Effector memory CD4-positive, alpha-beta T cell (primary cell): ENCODE results near the gene PDPN.

Source experiments
- DNase-seq, 3 donors: peaks; one replicate each; pipeline ENCODE4 v3.0.0-alpha.2; 2020
- H3K27ac ChIP-seq: 2 replicates; pipeline ENCODE4 v1.7.0; 2013; ENCODE audit warnings: mild to moderate bottlenecking, low read length, moderate library complexity; ENCODE audit not compliant: insufficient read depth, poor library complexity, severe bottlenecking
- H3K27me3 ChIP-seq: replicated peaks from 2 replicates; pipeline ENCODE4 v1.7.0; 2013; ENCODE audit warnings: mild to moderate bottlenecking, low read length; ENCODE audit not compliant: insufficient read depth, control insufficient read depth, poor library complexity, severe bottlenecking
- H3K36me3 ChIP-seq: 2 replicates; pipeline ENCODE4 v1.7.0; 2013; ENCODE audit warnings: mild to moderate bottlenecking, low read length, moderate library complexity; ENCODE audit not compliant: control insufficient read depth, insufficient read depth
- H3K4me1 ChIP-seq: 2 replicates; pipeline ENCODE4 v1.7.0; 2013; ENCODE audit warnings: low read length, mild to moderate bottlenecking; ENCODE audit not compliant: control insufficient read depth, insufficient read depth, poor library complexity, severe bottlenecking
- H3K4me3 ChIP-seq: 2 replicates; pipeline ENCODE4 v1.7.0; 2013; ENCODE audit warnings: low read length, low read depth, mild to moderate bottlenecking; ENCODE audit not compliant: insufficient read depth, poor library complexity, severe bottlenecking
- H3K9me3 ChIP-seq: 2 replicates; pipeline ENCODE4 v1.7.0; 2013; ENCODE audit warnings: mild to moderate bottlenecking, low read length, moderate library complexity; ENCODE audit not compliant: control insufficient read depth

The PDPN gene

GRCh38 chr1:13624526-13624925, 40.9 kb downstream of the PDPN start:
- no peak for DNase-seq
- no peaks in the 10 kb centered on the region for H3K4me1 ChIP-seq
- no peak overlapping the region for H3K27ac ChIP-seq
- H3K9me3 ChIP-seq: no peaks in the 10 kb centered on the region
- no peaks in the 10 kb centered on the region for H3K27me3 ChIP-seq
- no peaks in the 10 kb centered on the region for H3K36me3 ChIP-seq
- H3K4me3 ChIP-seq: no peak overlapping the region

GRCh38 chr1:13627127-13627526, 43.5 kb downstream of the PDPN start:
- H3K27me3 ChIP-seq: no peaks in the 10 kb centered on the region
- H3K36me3 ChIP-seq: no peaks in the 10 kb centered on the region
- DNase-seq: no peak
- H3K4me3 ChIP-seq: no peak overlapping the region
- no peaks in the 10 kb centered on the region for H3K4me1 ChIP-seq
- H3K27ac ChIP-seq: no peak overlapping the region
- no peaks in the 10 kb centered on the region for H3K9me3 ChIP-seq

- no peak overlapping the region for H3K4me3 ChIP-seq
Observed at GRCh38 chr1:13628218-13628617, 44.6 kb downstream of the PDPN start.

GRCh38 chr1:13628711-13629110, 45.1 kb downstream of the PDPN start:
- no peaks in the 10 kb centered on the region for H3K9me3 ChIP-seq
- H3K36me3 ChIP-seq: no peaks in the 10 kb centered on the region
- no peak overlapping the region for H3K27ac ChIP-seq
- no peaks in the 10 kb centered on the region for H3K4me1 ChIP-seq
- H3K4me3 ChIP-seq: no peak overlapping the region
- H3K27me3 ChIP-seq: no peaks in the 10 kb centered on the region
- DNase-seq: no peak

More at GRCh38 chr1:13628218-13628617, 44.6 kb downstream of the PDPN start:
- DNase-seq: no peak
- H3K4me1 ChIP-seq: no peaks in the 10 kb centered on the region
- no peak overlapping the region for H3K27ac ChIP-seq
- H3K9me3 ChIP-seq: no peaks in the 10 kb centered on the region
- H3K27me3 ChIP-seq: no peaks in the 10 kb centered on the region
- H3K36me3 ChIP-seq: no peaks in the 10 kb centered on the region

GRCh38 chr1:13642306-13643004, 58.8 kb downstream of the PDPN start:
- H3K36me3 ChIP-seq: no peaks in the 10 kb centered on the region
- no peak overlapping the region for H3K4me3 ChIP-seq
- H3K27me3 ChIP-seq: no peaks in the 10 kb centered on the region
- no peak overlapping the region for H3K27ac ChIP-seq
- H3K9me3 ChIP-seq: no peaks in the 10 kb centered on the region
- DNase-seq: no peak
- no peaks in the 10 kb centered on the region for H3K4me1 ChIP-seq

- DNase-seq: no peak
- Histone ChIP-seq H3K9me3 (no peaks in the 10 kb centered on the region), H3K4me1 (no peaks in the 10 kb centered on the region), H3K27me3 (no peaks in the 10 kb centered on the region), H3K4me3 (no peak overlapping the region), H3K27ac (no peak overlapping the region), H3K36me3 (no peaks in the 10 kb centered on the region)
Observed at GRCh38 chr1:13643017-13643416, 59.4 kb downstream of the PDPN start.

GRCh38 chr1:13646521-13646920, 62.9 kb downstream of the PDPN start:
- no peaks in the 10 kb centered on the region for H3K36me3 ChIP-seq
- no peak for DNase-seq
- no peaks in the 10 kb centered on the region for H3K27me3 ChIP-seq
- H3K4me1 ChIP-seq: no peaks in the 10 kb centered on the region
- no peak overlapping the region for H3K27ac ChIP-seq
- no peak overlapping the region for H3K4me3 ChIP-seq
- no peaks in the 10 kb centered on the region for H3K9me3 ChIP-seq

- no peak for DNase-seq
- H3K9me3 ChIP-seq: no peaks in the 10 kb centered on the region
- no peaks in the 10 kb centered on the region for H3K27me3 ChIP-seq
- no peaks in the 10 kb centered on the region for H3K4me1 ChIP-seq
- H3K36me3 ChIP-seq: no peaks in the 10 kb centered on the region
- H3K4me3 ChIP-seq: no peak overlapping the region
- no peak overlapping the region for H3K27ac ChIP-seq
Observed at GRCh38 chr1:13651279-13651678, 67.6 kb downstream of the PDPN start.

GRCh38 chr1:13652238-13652637, 68.6 kb downstream of the PDPN start:
- DNase-seq: no peak
- Histone ChIP-seq H3K4me1 (no peaks in the 10 kb centered on the region), H3K27me3 (no peaks in the 10 kb centered on the region), H3K27ac (no peak overlapping the region), H3K4me3 (no peak overlapping the region), H3K9me3 (no peaks in the 10 kb centered on the region), H3K36me3 (no peaks in the 10 kb centered on the region)

GRCh38 chr1:13661539-13661938, 77.9 kb downstream of the PDPN start:
- no peaks in the 10 kb centered on the region for H3K9me3 ChIP-seq
- H3K4me3 ChIP-seq: no peak overlapping the region
- DNase-seq: no peak
- H3K27ac ChIP-seq: no peak overlapping the region
- H3K36me3 ChIP-seq: no peaks in the 10 kb centered on the region
- no peaks in the 10 kb centered on the region for H3K4me1 ChIP-seq
- peaks cover 4% of the 10 kb centered on the region for H3K27me3 ChIP-seq
